ENCODE results near the gene GOLGA8B. TPM values are rescaled to one million over a fixed set of nuclear protein-coding genes. Genes with fewer than 3 reads are reported as not detected.
"Not testable (repeated sequence)": the region's sequence is repeated elsewhere in the genome, so short reads cannot be mapped to it uniquely, and the experiment has no call there.

GOLGA8B gene
- polyA plus RNA-seq, 6 donors from 2014 or later, result 2.7 to 11.7 (median 8.0) TPM

DNA sequence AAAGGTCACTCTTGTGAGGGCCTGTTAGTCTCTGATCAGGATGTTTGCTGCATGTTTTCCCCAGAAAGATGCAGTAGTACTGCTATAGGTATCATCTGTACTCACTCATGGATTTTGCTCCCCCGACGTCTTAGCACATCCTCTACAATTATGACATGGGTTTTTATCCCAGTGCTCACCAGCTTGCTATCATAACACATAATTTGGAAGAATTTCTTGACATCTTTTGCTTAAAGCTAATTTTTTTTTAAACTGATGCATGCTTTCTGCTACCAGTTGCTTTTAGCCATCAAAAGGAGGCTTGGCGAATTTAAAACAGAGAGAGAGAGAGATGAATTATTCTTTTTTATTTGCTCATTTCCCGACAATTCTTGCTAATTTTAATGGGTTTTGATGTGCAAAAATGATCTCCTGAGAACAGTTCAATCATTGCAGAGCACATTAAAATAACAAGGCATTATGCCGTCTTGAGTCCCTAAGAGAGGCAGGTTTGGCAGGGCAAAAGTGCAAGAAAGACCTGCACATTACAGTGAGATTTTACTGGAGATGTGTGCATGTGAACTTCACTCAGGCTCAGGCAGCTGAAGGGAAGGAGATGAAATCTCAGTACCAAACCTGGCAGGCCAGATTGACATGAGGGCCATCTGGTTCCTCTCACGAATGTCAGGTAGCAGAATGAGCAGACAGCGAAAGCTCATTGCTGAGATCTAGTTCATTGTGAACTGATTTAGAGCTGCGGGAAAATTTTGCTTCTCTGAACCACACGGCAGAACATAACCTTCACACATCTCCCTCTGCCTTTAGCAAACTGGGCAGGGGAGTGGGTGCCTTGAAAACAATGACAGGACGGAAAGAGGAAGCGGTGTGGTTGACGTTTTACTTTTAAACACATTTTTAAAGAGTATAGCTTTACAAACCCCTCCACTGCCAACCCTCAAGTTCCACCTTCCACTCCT, 25.9 kb upstream of the GOLGA8B start:
- Mint-ChIP-seq H3K36me3 (no peaks in the 10 kb centered on the region), H3K4me1 (peaks cover 0 to 5% (median 0%) of the 10 kb centered on the region in 3 donors), H3K4me3 (peak overlapping the region in 2 of 8 donors; percentile 51 to 54), H3K9me3 (peaks cover 0 to 2% (median 0%) of the 10 kb centered on the region in 7 donors), H3K27me3 (peaks cover 14 to 27% (median 25%) of the 10 kb centered on the region in 3 donors), H3K27ac (peak overlapping the region in 2 of 6 donors; percentile 48 to 71)
- DNase-seq (no peak), ATAC-seq (ENCODE audit: low read depth in 2 of 2) (peak in 1 of 2 donors; percentile 51)

DNA sequence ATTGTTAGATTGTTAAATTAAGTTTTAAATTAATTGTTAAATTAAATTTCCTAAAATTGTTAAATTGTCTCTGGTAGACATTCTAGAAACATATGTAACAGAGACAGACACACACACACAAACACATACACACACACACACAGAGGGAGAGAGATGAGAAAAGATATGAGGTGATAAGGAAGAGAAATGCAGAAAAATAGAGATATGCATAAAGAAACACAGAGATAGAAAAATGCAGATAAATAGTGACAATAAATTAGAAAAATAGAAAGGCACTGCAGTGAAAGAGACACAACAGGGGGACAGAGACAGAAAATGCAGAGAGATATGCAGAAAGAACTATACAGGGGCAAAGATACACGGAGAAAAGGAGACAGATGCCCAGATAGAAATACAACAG, 25.1 kb upstream of the GOLGA8B start:
- Mint-ChIP-seq H3K36me3 (no peaks in the 10 kb centered on the region), H3K27ac (no peak overlapping the region), H3K9me3 (peaks cover 0 to 5% (median 0%) of the 10 kb centered on the region in 7 donors), H3K27me3 (peaks cover 17 to 34% (median 24%) of the 10 kb centered on the region in 3 donors), H3K4me1 (peaks cover 0 to 5% (median 0%) of the 10 kb centered on the region in 3 donors), H3K4me3 (no peak overlapping the region)
- ATAC-seq (ENCODE audit: low read depth in 2 of 2), result no peak
- no peak for DNase-seq

DNA sequence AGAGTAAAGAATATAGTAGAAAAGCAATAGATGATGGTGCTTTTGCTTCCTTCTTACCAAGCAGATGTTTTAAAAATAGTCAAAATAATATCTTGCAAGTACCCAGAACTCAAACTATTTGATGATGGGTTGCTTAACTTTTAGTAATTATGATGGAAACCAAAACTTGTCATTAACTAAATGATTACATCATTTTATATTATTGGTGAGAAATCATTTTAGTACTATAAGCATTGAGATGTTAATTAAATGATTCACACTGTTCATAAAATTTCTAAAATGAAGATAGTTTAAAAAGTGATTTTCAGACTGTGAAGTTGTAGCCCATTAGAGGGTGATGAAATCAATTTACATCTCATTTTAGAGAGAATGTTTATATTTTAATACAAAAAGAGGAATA, 24.4 kb upstream of the GOLGA8B start:
- H3K36me3 Mint-ChIP-seq, result no peaks in the 10 kb centered on the region
- peaks cover 0 to 5% (median 0%) of the 10 kb centered on the region in 3 donors for H3K4me1 Mint-ChIP-seq
- DNase-seq, result no peak
- peaks cover 0 to 5% (median 0%) of the 10 kb centered on the region in 7 donors for H3K9me3 Mint-ChIP-seq
- H3K27me3 Mint-ChIP-seq, result peaks cover 14 to 35% (median 21%) of the 10 kb centered on the region in 3 donors
- H3K27ac Mint-ChIP-seq, result no peak overlapping the region
- no peak for ATAC-seq (ENCODE audit: low read depth in 2 of 2)
- H3K4me3 Mint-ChIP-seq, result no peak overlapping the region

DNA sequence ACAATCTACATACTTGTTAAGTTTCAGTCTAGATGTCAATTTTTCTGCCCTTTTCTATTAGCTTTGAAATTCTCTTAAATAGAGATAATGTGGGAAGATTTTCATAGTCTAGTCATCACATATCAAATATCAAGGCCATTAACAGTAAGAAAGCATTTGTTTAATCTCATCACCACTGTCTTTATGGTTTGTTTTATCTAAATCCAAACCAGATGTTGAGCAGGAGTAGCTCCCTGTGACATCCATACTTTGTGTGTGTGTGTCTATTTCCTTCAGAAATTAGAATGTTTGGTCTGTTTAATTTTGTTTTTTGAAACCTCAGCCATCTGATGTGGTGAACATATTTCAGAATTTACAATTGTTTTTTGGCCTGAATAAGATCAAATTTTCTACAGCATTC, 23.1 kb upstream of the GOLGA8B start:
- peaks cover 0 to 5% (median 0%) of the 10 kb centered on the region in 3 donors for H3K4me1 Mint-ChIP-seq
- no peak overlapping the region for H3K4me3 Mint-ChIP-seq
- peaks cover 13 to 35% (median 21%) of the 10 kb centered on the region in 3 donors for H3K27me3 Mint-ChIP-seq
- ATAC-seq (ENCODE audit: low read depth in 2 of 2) (no peak), DNase-seq (no peak)
- H3K36me3 Mint-ChIP-seq, result no peaks in the 10 kb centered on the region
- H3K9me3 Mint-ChIP-seq, result peaks cover 0 to 5% (median 0%) of the 10 kb centered on the region in 7 donors
- no peak overlapping the region for H3K27ac Mint-ChIP-seq

DNA sequence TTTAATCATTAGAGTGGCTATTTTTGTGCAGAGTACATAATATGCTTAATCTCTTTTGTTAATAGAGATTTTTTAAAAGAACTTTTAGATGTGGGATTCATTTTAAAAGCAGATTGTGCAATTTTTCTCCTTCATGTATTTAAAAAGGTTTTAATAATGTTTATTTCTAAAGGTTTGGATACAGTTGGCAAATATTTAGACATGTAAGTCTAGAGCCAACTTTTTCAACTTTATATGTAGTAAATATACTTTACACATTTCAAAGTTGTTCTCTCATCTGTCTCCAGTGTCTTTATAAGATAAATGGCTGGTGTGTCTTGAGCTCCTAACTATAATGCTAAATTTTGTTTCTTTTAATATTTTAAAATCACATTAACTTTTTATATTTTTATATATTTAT, 22.7 kb upstream of the GOLGA8B start:
- peaks cover 0 to 5% (median 0%) of the 10 kb centered on the region in 7 donors for H3K9me3 Mint-ChIP-seq
- ATAC-seq (ENCODE audit: low read depth in 2 of 2), result no peak
- no peak overlapping the region for H3K27ac Mint-ChIP-seq
- peaks cover 13 to 35% (median 21%) of the 10 kb centered on the region in 3 donors for H3K27me3 Mint-ChIP-seq
- H3K4me1 Mint-ChIP-seq, result peaks cover 0 to 5% (median 0%) of the 10 kb centered on the region in 3 donors
- no peaks in the 10 kb centered on the region for H3K36me3 Mint-ChIP-seq
- no peak for DNase-seq
- no peak overlapping the region for H3K4me3 Mint-ChIP-seq

DNA sequence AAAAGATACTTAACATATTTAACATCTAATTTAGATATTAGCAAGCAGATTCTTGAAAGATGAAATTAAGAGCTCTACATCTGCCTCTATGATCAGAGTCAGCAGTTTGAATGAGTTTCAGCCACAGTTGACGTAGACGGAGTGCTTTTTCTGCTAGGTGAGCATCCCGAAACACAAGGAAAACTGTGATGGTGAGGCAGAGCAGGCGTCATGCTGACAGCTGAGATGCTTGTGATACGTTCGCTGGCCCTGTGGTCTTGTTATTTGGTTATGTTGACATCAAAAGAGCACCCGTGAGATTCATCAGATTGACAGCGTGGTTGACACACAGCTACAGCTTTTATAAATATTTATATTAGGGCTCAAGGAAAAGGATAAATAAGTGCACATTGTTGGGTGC, 19.6 kb upstream of the GOLGA8B start:
- H3K9me3 Mint-ChIP-seq, result peaks cover 0 to 5% (median 0%) of the 10 kb centered on the region in 7 donors
- peaks cover 7 to 21% (median 16%) of the 10 kb centered on the region in 3 donors for H3K27me3 Mint-ChIP-seq
- no peaks in the 10 kb centered on the region for H3K36me3 Mint-ChIP-seq
- no peak overlapping the region for H3K27ac Mint-ChIP-seq
- no peaks in the 10 kb centered on the region for H3K4me1 Mint-ChIP-seq
- ATAC-seq (ENCODE audit: low read depth in 2 of 2) (no peak), DNase-seq (no peak)
- H3K4me3 Mint-ChIP-seq, result no peak overlapping the region

DNA sequence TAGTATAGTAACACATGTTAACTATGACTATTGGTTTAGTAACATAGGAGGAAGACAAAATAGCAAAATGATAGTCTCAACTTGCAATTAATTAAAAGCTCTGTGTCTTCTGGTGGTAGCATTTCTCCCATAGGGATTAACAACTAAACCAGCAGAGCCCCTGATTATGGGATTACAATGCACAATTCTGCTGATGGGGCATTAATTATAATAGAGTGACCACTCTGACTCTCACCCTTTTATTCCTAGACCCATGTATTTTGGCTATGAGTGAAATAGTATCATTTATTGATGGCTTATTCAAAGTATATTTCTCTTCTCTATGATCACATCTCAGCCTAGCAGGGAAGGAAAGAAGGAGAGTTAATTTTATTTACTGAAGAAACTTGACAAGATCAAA, 17.5 kb upstream of the GOLGA8B start:
- H3K36me3 Mint-ChIP-seq, result no peaks in the 10 kb centered on the region
- DNase-seq (no peak), ATAC-seq (ENCODE audit: low read depth in 2 of 2) (no peak)
- H3K4me1 Mint-ChIP-seq, result no peaks in the 10 kb centered on the region
- no peak overlapping the region for H3K4me3 Mint-ChIP-seq
- H3K27ac Mint-ChIP-seq, result no peak overlapping the region
- peaks cover 0 to 5% (median 0%) of the 10 kb centered on the region in 7 donors for H3K9me3 Mint-ChIP-seq
- peaks cover 7 to 20% (median 9%) of the 10 kb centered on the region in 3 donors for H3K27me3 Mint-ChIP-seq

DNA sequence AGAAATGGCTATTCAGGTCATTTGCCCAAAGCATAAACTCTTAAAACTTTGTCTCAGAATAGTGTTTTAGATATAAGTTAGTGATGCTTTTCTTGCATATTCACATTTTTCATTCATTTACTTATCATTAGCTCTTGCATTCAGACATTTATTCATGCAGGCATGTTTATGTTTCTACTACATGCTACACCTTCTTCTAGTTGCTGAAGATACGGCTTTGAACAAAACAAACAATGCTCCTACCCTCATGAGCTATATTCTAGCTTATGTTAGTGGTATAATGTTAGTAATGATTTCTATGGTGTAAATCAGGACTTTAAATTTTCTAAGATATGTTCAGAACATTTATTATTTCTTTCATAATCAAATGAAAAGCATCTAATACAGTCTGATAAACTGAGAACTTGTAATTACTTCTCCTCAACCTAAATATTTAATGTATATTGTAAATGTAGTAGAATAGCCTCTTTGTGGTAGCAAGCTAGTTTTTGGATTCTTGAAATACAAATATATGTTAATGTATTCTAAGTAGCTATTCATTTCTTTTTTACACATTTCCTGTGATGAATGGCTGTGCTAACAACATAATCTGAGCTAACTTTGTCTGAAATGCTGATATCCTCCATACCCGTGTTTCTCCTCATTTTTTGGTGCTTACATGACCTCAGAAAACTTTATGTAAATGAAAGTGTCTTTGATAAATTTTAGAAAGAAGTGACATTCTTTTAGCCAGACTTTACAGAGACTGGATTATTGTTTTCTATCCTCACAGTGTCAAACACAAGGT, 15.5 kb upstream of the GOLGA8B start:
- Mint-ChIP-seq H3K36me3 (no peaks in the 10 kb centered on the region), H3K4me3 (no peak overlapping the region), H3K4me1 (no peaks in the 10 kb centered on the region), H3K27ac (no peak overlapping the region), H3K9me3 (no peaks in the 10 kb centered on the region), H3K27me3 (peaks cover 3 to 10% (median 9%) of the 10 kb centered on the region in 3 donors)
- DNase-seq, result no peak
- no peak for ATAC-seq (ENCODE audit: low read depth in 2 of 2)

DNA sequence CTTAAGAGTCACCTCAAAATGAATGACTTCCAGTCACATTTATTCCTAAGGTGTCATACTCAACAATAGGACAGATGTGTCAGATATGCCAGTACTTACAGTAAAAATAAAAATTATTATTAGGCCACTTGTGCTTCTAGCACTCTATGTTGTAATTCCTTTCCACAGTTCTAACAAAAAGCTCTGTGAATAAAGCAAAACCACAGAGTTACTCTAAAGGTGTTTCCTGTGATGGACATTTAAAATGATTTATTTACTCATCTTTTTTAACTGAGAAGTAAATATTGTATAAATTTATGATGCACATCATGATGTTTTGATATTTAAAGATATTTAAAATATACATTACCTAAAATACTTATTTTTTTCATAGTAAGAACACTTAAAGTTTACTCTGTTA, 13.9 kb upstream of the GOLGA8B start:
- DNase-seq, result no peak
- Mint-ChIP-seq H3K9me3 (no peaks in the 10 kb centered on the region), H3K4me3 (no peak overlapping the region), H3K27me3 (peaks cover 0 to 10% (median 3%) of the 10 kb centered on the region in 3 donors), H3K27ac (no peak overlapping the region), H3K4me1 (no peaks in the 10 kb centered on the region), H3K36me3 (no peaks in the 10 kb centered on the region)
- no peak for ATAC-seq (ENCODE audit: low read depth in 2 of 2)

DNA sequence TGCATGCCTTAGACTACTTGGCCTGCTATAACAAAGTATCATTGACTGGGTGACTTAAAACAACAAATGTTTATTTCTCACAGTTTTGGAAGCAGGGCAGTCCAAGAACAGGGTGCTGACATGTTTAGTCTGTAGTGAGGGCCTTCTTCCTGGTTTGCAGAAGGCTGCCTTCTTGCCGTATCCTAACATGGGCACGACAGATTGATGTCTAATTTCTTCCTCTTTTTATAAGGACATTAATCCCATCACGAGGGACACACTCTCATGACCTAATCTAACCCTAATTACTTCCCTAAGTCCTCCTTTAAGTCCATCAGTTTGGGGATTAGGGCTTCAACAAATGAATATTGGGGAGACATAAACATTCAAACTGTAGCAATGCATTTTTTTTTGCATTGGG, 10.9 kb upstream of the GOLGA8B start:
- Mint-ChIP-seq H3K4me1 (no peaks in the 10 kb centered on the region), H3K36me3 (no peaks in the 10 kb centered on the region), H3K4me3 (no peak overlapping the region), H3K9me3 (no peaks in the 10 kb centered on the region), H3K27me3 (peaks cover 7 to 18% (median 16%) of the 10 kb centered on the region in 3 donors), H3K27ac (no peak overlapping the region)
- ATAC-seq (ENCODE audit: low read depth in 2 of 2), result no peak
- no peak for DNase-seq

DNA sequence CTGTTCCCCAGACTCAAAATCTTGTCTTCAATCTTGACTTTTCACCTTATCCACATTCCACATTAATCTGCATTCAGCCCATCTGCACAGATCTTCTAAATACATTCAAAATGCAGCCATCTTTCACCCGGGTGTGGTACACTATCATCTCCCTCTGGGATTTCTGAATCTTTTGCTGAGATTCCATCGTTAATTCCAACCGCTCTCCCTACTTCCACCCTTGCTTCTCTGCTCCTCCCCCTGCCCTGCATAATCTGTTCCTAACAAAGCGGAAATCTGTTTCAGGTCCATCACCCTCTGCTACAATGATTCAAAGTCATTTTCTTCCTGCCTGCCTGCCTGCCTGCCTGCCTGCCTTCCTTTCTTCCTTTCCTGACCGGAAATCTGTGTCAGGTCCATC, 7.9 kb upstream of the GOLGA8B start:
- H3K4me3 Mint-ChIP-seq, result no peak overlapping the region
- H3K4me1 Mint-ChIP-seq, result peaks cover 4 to 5% (median 4%) of the 10 kb centered on the region in 3 donors
- DNase-seq (no peak), ATAC-seq (ENCODE audit: low read depth in 2 of 2) (no peak)
- no peaks in the 10 kb centered on the region for H3K36me3 Mint-ChIP-seq
- H3K27ac Mint-ChIP-seq, result peak overlapping the region in 2 of 6 donors; percentile 26 to 28
- H3K9me3 Mint-ChIP-seq, result no peaks in the 10 kb centered on the region
- H3K27me3 Mint-ChIP-seq, result peaks cover 8 to 22% (median 16%) of the 10 kb centered on the region in 3 donors

DNA sequence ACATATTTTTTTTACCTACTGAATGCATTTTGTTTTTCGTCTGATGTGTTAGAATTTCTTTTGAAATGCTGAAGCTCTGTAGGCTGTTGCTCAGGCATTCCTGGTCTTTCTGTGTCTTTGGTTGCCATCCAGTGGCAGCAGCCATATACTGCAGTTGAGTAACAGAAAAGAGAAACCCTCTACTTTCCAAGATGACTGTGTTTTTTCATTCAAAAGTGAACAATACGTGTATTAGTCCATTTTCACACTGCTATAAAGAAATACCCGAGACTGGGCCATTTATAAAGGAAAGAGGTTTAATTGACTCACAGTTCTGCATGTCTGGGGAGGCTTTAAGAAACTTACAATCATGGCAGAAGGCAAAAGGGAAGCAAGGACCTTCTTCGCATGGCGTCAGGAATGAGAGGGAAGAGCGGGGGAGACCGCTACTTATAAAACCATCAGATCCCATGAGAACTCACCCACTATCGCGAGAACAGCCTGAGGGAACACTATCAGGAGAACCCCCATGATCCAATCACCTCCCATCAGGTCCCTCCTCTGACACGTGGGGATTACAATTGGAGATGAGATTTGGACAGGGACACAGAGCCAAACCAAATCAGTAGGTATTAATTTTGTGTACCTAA, 4.7 kb upstream of the GOLGA8B start:
- H3K4me1 Mint-ChIP-seq, result peaks cover 4 to 10% (median 7%) of the 10 kb centered on the region in 3 donors
- H3K36me3 Mint-ChIP-seq, result no peaks in the 10 kb centered on the region
- peak; percentile 27 to 41 for ATAC-seq (ENCODE audit: low read depth in 2 of 2)

DNA sequence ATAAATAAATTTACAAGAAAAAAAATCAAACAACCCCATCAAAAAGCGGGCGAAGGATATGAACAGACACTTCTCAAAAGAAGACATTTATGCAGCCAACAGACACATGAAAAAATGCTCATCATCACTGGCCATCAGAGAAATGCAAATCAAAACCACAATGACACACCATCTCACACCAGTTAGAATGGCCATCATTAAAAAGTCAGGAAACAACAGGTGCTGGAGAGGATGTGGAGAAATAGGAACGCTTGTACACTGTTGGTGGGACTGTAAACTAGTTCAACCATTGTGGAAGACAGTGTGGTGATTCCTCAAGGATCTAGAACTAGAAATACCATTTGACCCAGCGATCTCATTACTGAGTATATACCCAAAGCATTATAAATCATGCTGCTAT, 2.5 kb upstream of the GOLGA8B start:
- not testable (repeated sequence) for H3K36me3 Mint-ChIP-seq; ATAC-seq (ENCODE audit: low read depth in 2 of 2); DNase-seq; H3K27ac Mint-ChIP-seq; H3K9me3 Mint-ChIP-seq
- Mint-ChIP-seq H3K4me3 (peak overlapping the region in 2 of 8 donors; percentile 35 to 83), H3K4me1 (peaks cover 8 to 28% (median 21%) of the 10 kb centered on the region in 3 donors), H3K27me3 (peaks cover 9 to 22% (median 11%) of the 10 kb centered on the region in 3 donors)

More for the DNA sequence above, 4.7 kb upstream of the GOLGA8B start:
- peak; percentile 46 for DNase-seq
- Mint-ChIP-seq H3K9me3 (no peaks in the 10 kb centered on the region), H3K4me3 (peak overlapping the region; percentile 25 to 79 (median 58)), H3K27me3 (peaks cover 14 to 32% (median 21%) of the 10 kb centered on the region in 3 donors), H3K27ac (peak overlapping the region in 1 of 6 donors; percentile 10)
